WTC11 (cell line): ENCODE results near the gene PTPN13. TPM values are rescaled to one million over a fixed set of nuclear protein-coding genes. Genes with fewer than 3 reads are reported as not detected.
A peak's percentile ranks its signal among the peaks of the same experiment; 100 is the strongest.

Experiments used
- ATAC-seq: fragments of 200-7000 bp; cut with Tn5 transposase; 2 replicates; pipeline ENCODE4 v1.10.0; 2021; ENCODE audit warnings: mild to moderate bottlenecking, moderate library complexity
- CTCF ChIA-PET: fragments of 300-600 bp; sonication (Branson Sonifier 250); formaldehyde crosslinking; loops from one replicate; lab custom pipeline; 2021; ENCODE audit warnings: antibody characterized with exemption; lab: Charles Lee
- POLR2A ChIA-PET: fragments of 350-600 bp; sonication (Branson Sonifier 250); formaldehyde crosslinking; loops from one replicate; lab custom pipeline; 2021; ENCODE audit warnings: antibody characterized with exemption; lab: Charles Lee
- DNase-seq: peaks from one replicate; pipeline ENCODE4 v3.0.0; 2021; ENCODE audit warnings: low spot score
- H3K27ac Mint-ChIP-seq: 2 replicates; pipeline ENCODE4 v1.8.0; 2021; ENCODE audit warnings: mixed read lengths
- H3K27me3 Mint-ChIP-seq: 2 replicates; pipeline ENCODE4 v1.8.0; 2021; ENCODE audit warnings: low read depth, mild to moderate bottlenecking, moderate library complexity, mixed read lengths
- H3K36me3 Mint-ChIP-seq: 2 replicates; pipeline ENCODE4 v1.8.0; 2021; ENCODE audit warnings: mixed read lengths
- H3K4me1 Mint-ChIP-seq: 2 replicates; pipeline ENCODE4 v1.8.0; 2022; ENCODE audit warnings: mixed read lengths
- H3K4me3 Mint-ChIP-seq: 2 replicates; pipeline ENCODE4 v1.8.0; 2021; ENCODE audit warnings: mild to moderate bottlenecking, moderate library complexity, mixed read lengths
- H3K9me3 Mint-ChIP-seq: 2 replicates; pipeline ENCODE4 v1.8.0; 2021; ENCODE audit warnings: mixed read lengths
- ATF3 ChIP-seq: sonication (generic); formaldehyde crosslinking; conservative IDR thresholded peaks from 2 replicates; pipeline ENCODE4 v1.8.1; 2022; ENCODE audit warnings: mild to moderate bottlenecking, missing genetic modification reagents
- CREM ChIP-seq: sonication (generic); formaldehyde crosslinking; IDR thresholded peaks from 2 replicates; pipeline ENCODE4 v1.8.1; 2022; ENCODE audit warnings: mild to moderate bottlenecking, missing genetic modification reagents, moderate library complexity
- E2F1 ChIP-seq: sonication (generic); formaldehyde crosslinking; IDR thresholded peaks from 2 replicates; pipeline ENCODE4 v1.8.0; 2022; ENCODE audit warnings: mild to moderate bottlenecking, missing genetic modification reagents
- ELF4 ChIP-seq: sonication (generic); formaldehyde crosslinking; IDR thresholded peaks from 2 replicates; pipeline ENCODE4 v1.8.1; 2022; ENCODE audit warnings: low read depth, mild to moderate bottlenecking, moderate library complexity, missing genetic modification reagents
- ETV6 ChIP-seq: sonication (generic); formaldehyde crosslinking; IDR thresholded peaks from 2 replicates; pipeline ENCODE4 v1.8.1; 2022; ENCODE audit warnings: mild to moderate bottlenecking, missing genetic modification reagents
- FOXJ3 ChIP-seq: sonication (generic); formaldehyde crosslinking; IDR thresholded peaks from 2 replicates; pipeline ENCODE4 v1.9.0; 2021; ENCODE audit warnings: missing genetic modification reagents, mild to moderate bottlenecking, borderline replicate concordance
- FOXP1 ChIP-seq: sonication (generic); formaldehyde crosslinking; IDR thresholded peaks from 2 replicates; pipeline ENCODE4 v1.8.0; 2022; ENCODE audit warnings: missing genetic modification reagents, mild to moderate bottlenecking, moderate library complexity, borderline replicate concordance
- GTF2I ChIP-seq: fragments of 250-450 bp; sonication (Bioruptor Pico); conservative IDR thresholded peaks from 2 replicates; pipeline ENCODE4 v1.4.0; 2021; ENCODE audit warnings: mild to moderate bottlenecking
- HMGA2 ChIP-seq: fragments of 250-450 bp; sonication (Bioruptor Pico); IDR thresholded peaks from 2 replicates; pipeline ENCODE4 v1.4.0; 2021; ENCODE audit warnings: mild to moderate bottlenecking, moderate library complexity
- NFYB ChIP-seq: sonication (generic); formaldehyde crosslinking; conservative IDR thresholded peaks from 2 replicates; pipeline ENCODE4 v1.8.0; 2022; ENCODE audit warnings: low read depth, missing genetic modification reagents
- NR1H2 ChIP-seq: sonication (generic); formaldehyde crosslinking; IDR thresholded peaks from 2 replicates; pipeline ENCODE4 v1.9.0; 2021; ENCODE audit warnings: mild to moderate bottlenecking, moderate library complexity, missing genetic modification reagents
- RELA ChIP-seq: sonication (generic); formaldehyde crosslinking; IDR thresholded peaks from 2 replicates; pipeline ENCODE4 v1.8.1; 2022; ENCODE audit warnings: missing genetic modification reagents, mild to moderate bottlenecking, borderline replicate concordance
- RORB ChIP-seq: fragments of 250-450 bp; sonication (Bioruptor Pico); IDR thresholded peaks from 2 replicates; pipeline ENCODE4 v1.9.0; 2021; ENCODE audit warnings: mild to moderate bottlenecking
- SOX15 ChIP-seq: fragments of 250-450 bp; sonication (Bioruptor Pico); IDR thresholded peaks from 2 replicates; pipeline ENCODE4 v1.9.0; 2021; ENCODE audit warnings: mild to moderate bottlenecking
- SP1 ChIP-seq: sonication (generic); formaldehyde crosslinking; conservative IDR thresholded peaks from 2 replicates; pipeline ENCODE4 v1.8.1; 2022; ENCODE audit warnings: missing genetic modification reagents
- TCF7 ChIP-seq: sonication (generic); formaldehyde crosslinking; IDR thresholded peaks from 2 replicates; pipeline ENCODE4 v1.8.0; 2022; ENCODE audit warnings: mild to moderate bottlenecking, low read depth, missing genetic modification reagents, moderate library complexity
- TEAD1 ChIP-seq: sonication (generic); formaldehyde crosslinking; IDR thresholded peaks from 2 replicates; pipeline ENCODE4 v1.8.0; 2022; ENCODE audit warnings: mild to moderate bottlenecking, missing genetic modification reagents
- TEAD4 ChIP-seq: sonication (generic); formaldehyde crosslinking; IDR thresholded peaks from 2 replicates; pipeline ENCODE4 v1.8.0; 2022; ENCODE audit warnings: mild to moderate bottlenecking, missing genetic modification reagents
- ZNF416 ChIP-seq: fragments of 250-450 bp; sonication (Bioruptor Pico); IDR thresholded peaks from 2 replicates; pipeline ENCODE4 v1.9.0; 2021; ENCODE audit warnings: mild to moderate bottlenecking, inconsistent platforms
- ZNF671 ChIP-seq: fragments of 250-450 bp; sonication (Bioruptor Pico); IDR thresholded peaks from 2 replicates; pipeline ENCODE4 v1.8.0; 2021; ENCODE audit warnings: mild to moderate bottlenecking
- total RNA-seq: library from RNA; stranded (reverse); gene quantifications from 3 replicates; pipeline ENCODE4 v1.2.3, GENCODE V29; 2021
- TF ChIP-seq, protein P1 (sequence below): sonication (generic); formaldehyde crosslinking; IDR thresholded peaks from 2 replicates; pipeline ENCODE4 v1.8.1; 2022; ENCODE audit warnings: mild to moderate bottlenecking, moderate library complexity, missing genetic modification reagents
- TF ChIP-seq, protein P2 (sequence below): fragments of 200-600 bp; IDR thresholded peaks from 2 replicates; pipeline ENCODE4 v1.8.0; 2022; ENCODE audit warnings: antibody characterized with exemption
- TF ChIP-seq, protein P3 (sequence below): fragments of 250-450 bp; sonication (Bioruptor Pico); IDR thresholded peaks from 2 replicates; pipeline ENCODE4 v1.9.0; 2021; ENCODE audit warnings: moderate library complexity, mild to moderate bottlenecking, inconsistent platforms, borderline replicate concordance

Gene PTPN13
- total RNA-seq, 1 experiment from 2014 or later, result 49.7 TPM

GRCh38 chr4:86619656-86620055, 25.5 kb downstream of the PTPN13 start:
- ATAC-seq, result no peak
- POLR2A ChIA-PET, result no interaction called here
- no peak for TF ChIP-seq RORB
- TF ChIP-seq FOXJ3 (CRISPR knock-in tag), result no peak
- TF ChIP-seq, protein P1, sequence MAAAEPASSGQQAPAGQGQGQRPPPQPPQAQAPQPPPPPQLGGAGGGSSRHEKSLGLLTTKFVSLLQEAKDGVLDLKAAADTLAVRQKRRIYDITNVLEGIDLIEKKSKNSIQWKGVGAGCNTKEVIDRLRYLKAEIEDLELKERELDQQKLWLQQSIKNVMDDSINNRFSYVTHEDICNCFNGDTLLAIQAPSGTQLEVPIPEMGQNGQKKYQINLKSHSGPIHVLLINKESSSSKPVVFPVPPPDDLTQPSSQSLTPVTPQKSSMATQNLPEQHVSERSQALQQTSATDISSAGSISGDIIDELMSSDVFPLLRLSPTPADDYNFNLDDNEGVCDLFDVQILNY (CRISPR knock-in tag), result no peak
- TF ChIP-seq ETV6 (CRISPR knock-in tag), result no peak
- TF ChIP-seq SOX15 (CRISPR knock-in tag), result no peak
- no peak for TF ChIP-seq NR1H2 (CRISPR knock-in tag)
- TF ChIP-seq E2F1, result no peak
- TF ChIP-seq, all 79 proteins: peak for 0
- Mint-ChIP-seq H3K4me3 (no peak overlapping the region), H3K36me3 (peaks cover 8% of the 10 kb centered on the region), H3K4me1 (peaks cover 35% of the 10 kb centered on the region), H3K27me3 (no peaks in the 10 kb centered on the region), H3K9me3 (peaks cover 11% of the 10 kb centered on the region), H3K27ac (peak overlapping the region; percentile 83; the same call in 1 of the 2 replicates)
- no peak for DNase-seq
- CTCF ChIA-PET, result no interaction called here

DNA sequence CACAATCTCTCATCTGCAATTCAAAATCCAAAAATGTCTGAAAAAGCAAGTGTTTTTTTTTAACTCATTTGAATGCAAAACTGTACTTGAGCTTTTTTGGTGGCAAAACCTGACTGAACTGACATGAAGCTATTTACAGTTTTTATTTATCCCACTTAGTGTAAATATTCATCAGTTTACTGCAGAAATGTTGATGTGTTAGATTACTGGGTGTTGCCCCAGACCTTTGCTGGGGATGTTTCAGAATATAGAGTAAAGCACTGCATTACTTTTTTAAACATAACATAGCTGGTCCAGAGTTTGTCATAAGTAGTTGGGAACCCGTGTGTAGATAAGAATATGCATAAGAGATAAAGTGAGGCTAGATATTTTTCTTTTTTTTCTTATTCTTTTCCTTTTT, 27.3 kb downstream of the PTPN13 start:
- Mint-ChIP-seq H3K4me3 (no peak overlapping the region), H3K4me1 (peaks cover 47% of the 10 kb centered on the region), H3K36me3 (peaks cover 8% of the 10 kb centered on the region), H3K27me3 (no peaks in the 10 kb centered on the region), H3K9me3 (peaks cover 11% of the 10 kb centered on the region), H3K27ac (no peak overlapping the region)
- POLR2A ChIA-PET, result no interaction called here
- no peak for DNase-seq
- ATAC-seq, result no peak
- CTCF ChIA-PET, result no interaction called here
- no peak for TF ChIP-seq ATF3 (CRISPR knock-in tag)
- no peak for TF ChIP-seq SP1
- TF ChIP-seq ZNF416, result no peak
- no peak for TF ChIP-seq NFYB
- TF ChIP-seq RELA, result no peak
- no peak for TF ChIP-seq GTF2I
- no peak for TF ChIP-seq TEAD1 (CRISPR knock-in tag)
- TF ChIP-seq TCF7 (CRISPR knock-in tag), result no peak
- no peak for TF ChIP-seq HMGA2 (CRISPR knock-in tag)
- no peak for TF ChIP-seq CREM (CRISPR knock-in tag)
- TF ChIP-seq FOXP1 (CRISPR knock-in tag), result no peak
- TF ChIP-seq ETV6 (CRISPR knock-in tag), result no peak
- TF ChIP-seq ZNF671, result no peak
- no peak for TF ChIP-seq TEAD4 (CRISPR knock-in tag)
- TF ChIP-seq ELF4 (CRISPR knock-in tag), result no peak
- TF ChIP-seq, protein P2, sequence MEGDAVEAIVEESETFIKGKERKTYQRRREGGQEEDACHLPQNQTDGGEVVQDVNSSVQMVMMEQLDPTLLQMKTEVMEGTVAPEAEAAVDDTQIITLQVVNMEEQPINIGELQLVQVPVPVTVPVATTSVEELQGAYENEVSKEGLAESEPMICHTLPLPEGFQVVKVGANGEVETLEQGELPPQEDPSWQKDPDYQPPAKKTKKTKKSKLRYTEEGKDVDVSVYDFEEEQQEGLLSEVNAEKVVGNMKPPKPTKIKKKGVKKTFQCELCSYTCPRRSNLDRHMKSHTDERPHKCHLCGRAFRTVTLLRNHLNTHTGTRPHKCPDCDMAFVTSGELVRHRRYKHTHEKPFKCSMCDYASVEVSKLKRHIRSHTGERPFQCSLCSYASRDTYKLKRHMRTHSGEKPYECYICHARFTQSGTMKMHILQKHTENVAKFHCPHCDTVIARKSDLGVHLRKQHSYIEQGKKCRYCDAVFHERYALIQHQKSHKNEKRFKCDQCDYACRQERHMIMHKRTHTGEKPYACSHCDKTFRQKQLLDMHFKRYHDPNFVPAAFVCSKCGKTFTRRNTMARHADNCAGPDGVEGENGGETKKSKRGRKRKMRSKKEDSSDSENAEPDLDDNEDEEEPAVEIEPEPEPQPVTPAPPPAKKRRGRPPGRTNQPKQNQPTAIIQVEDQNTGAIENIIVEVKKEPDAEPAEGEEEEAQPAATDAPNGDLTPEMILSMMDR, result no peak
- TF ChIP-seq, protein P3, sequence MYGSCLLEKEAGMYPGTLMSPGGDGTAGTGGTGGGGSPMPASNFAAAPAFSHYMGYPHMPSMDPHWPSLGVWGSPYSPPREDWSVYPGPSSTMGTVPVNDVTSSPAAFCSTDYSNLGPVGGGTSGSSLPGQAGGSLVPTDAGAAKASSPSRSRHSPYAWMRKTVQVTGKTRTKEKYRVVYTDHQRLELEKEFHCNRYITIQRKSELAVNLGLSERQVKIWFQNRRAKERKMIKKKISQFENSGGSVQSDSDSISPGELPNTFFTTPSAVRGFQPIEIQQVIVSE, result no peak
